CD14-positive monocyte (primary cell): ENCODE measurements around the gene NFIC. TPM values are rescaled to one million over a fixed set of nuclear protein-coding genes. Genes with fewer than 3 reads are reported as not detected.
A peak's percentile ranks its signal among the peaks of the same experiment; 100 is the strongest.

ENCODE experiments used
- DNase-seq, 3 donors: peaks; one replicate each; pipeline ENCODE4 v3.0.0-alpha.2; 2011 to 2022
- H2AFZ ChIP-seq: 2 replicates; pipeline ENCODE4 v1.6.0; 2012; ENCODE audit warnings: mild to moderate bottlenecking, low read depth, low read length, inconsistent platforms; ENCODE audit not compliant: insufficient read depth, poor library complexity, severe bottlenecking
- H3K27ac ChIP-seq, 2 donors: 1 replicate in 1 of 2; 2 replicates in 1 of 2; pipeline ENCODE4 v1.5.1; 2012 to 2013; ENCODE audit warnings: low read length in 2 of 2, control low read depth in 1 of 2, inconsistent platforms in 1 of 2, low read depth in 1 of 2, mild to moderate bottlenecking in 1 of 2
- H3K27me3 ChIP-seq, 2 donors: one replicate each; pipeline versions ENCODE4 v1.6.0 to v1.6.1; 2011 to 2013; ENCODE audit warnings: low read length in 2 of 2; ENCODE audit not compliant: control insufficient read depth in 2 of 2, insufficient read depth in 2 of 2
- H3K36me3 ChIP-seq, 2 donors: replicated peaks in 1 of 2; 1 replicate in 1 of 2; 2 replicates in 1 of 2; pipeline versions ENCODE4 v1.5.1 to v1.6.1; 2012 to 2013; ENCODE audit warnings: low read length in 2 of 2, control low read depth in 1 of 2, inconsistent platforms in 1 of 2, mild to moderate bottlenecking in 1 of 2; ENCODE audit not compliant: insufficient read depth in 2 of 2, control insufficient read depth in 1 of 2
- H3K4me1 ChIP-seq, 2 donors: 1 replicate in 1 of 2; 2 replicates in 1 of 2; pipeline versions ENCODE4 v1.5.1 to v1.6.1; 2012 to 2013; ENCODE audit warnings: low read length in 2 of 2, control low read depth in 1 of 2, inconsistent platforms in 1 of 2, mild to moderate bottlenecking in 1 of 2, moderate library complexity in 1 of 2; ENCODE audit not compliant: insufficient read depth in 2 of 2, control insufficient read depth in 1 of 2
- H3K4me2 ChIP-seq: replicated peaks from 2 replicates; pipeline ENCODE3; 2012; ENCODE audit warnings: low read length, moderate library complexity, mild to moderate bottlenecking; ENCODE audit not compliant: poor library complexity, severe bottlenecking; ENCODE audit errors: extremely low read depth
- H3K4me3 ChIP-seq, 3 experiments: fragments of 200-600 bp in 1 of 3; sonication (generic) in 1 of 3; replicated peaks in 1 of 3; 1 replicate in 2 of 3; 2 replicates in 1 of 3; pipeline ENCODE4 v1.5.1; 2011 to 2013; ENCODE audit warnings: low read length in 3 of 3, mild to moderate bottlenecking in 3 of 3, control low read depth in 2 of 3, low read depth in 2 of 3, inconsistent platforms in 1 of 3, moderate library complexity in 1 of 3
- H3K79me2 ChIP-seq: 2 replicates; pipeline ENCODE4 v1.6.0; 2012; ENCODE audit warnings: mild to moderate bottlenecking, control low read depth, inconsistent platforms, low read length, moderate library complexity; ENCODE audit not compliant: insufficient read depth
- H3K9ac ChIP-seq: 2 replicates; pipeline ENCODE4 v1.6.0; 2017; ENCODE audit warnings: low read length, mild to moderate bottlenecking; ENCODE audit not compliant: insufficient read depth, poor library complexity, severe bottlenecking
- H3K9me3 ChIP-seq, 2 donors: replicated peaks in 1 of 2; 1 replicate in 1 of 2; 2 replicates in 1 of 2; pipeline versions ENCODE4 v1.5.1 to v1.6.1; 2012 to 2013; ENCODE audit warnings: low read length in 2 of 2, control low read depth in 1 of 2; ENCODE audit not compliant: control insufficient read depth in 1 of 2, insufficient read depth in 1 of 2
- H4K20me1 ChIP-seq: 2 replicates; pipeline ENCODE4 v1.6.0; 2012; ENCODE audit warnings: mild to moderate bottlenecking, low read length, control low read depth, moderate library complexity; ENCODE audit not compliant: insufficient read depth
- H3K27ac Mint-ChIP-seq, 7 donors: one replicate each; pipeline ENCODE4 v1.8.0; 2020; ENCODE audit warnings: mild to moderate bottlenecking in 7 of 7, mixed read lengths in 7 of 7, moderate library complexity in 6 of 7, inconsistent platforms in 2 of 7
- H3K27me3 Mint-ChIP-seq, 3 donors: one replicate each; pipeline ENCODE4 v1.8.0; 2021 to 2022; ENCODE audit warnings: low read depth in 3 of 3, mild to moderate bottlenecking in 3 of 3, mixed read lengths in 3 of 3, moderate library complexity in 3 of 3, inconsistent platforms in 1 of 3
- H3K36me3 Mint-ChIP-seq, 2 donors: one replicate each; pipeline ENCODE4 v1.8.0; 2020; ENCODE audit warnings: mixed read lengths in 2 of 2, inconsistent platforms in 1 of 2, mild to moderate bottlenecking in 1 of 2
- H3K4me1 Mint-ChIP-seq: one replicate; pipeline ENCODE4 v1.8.0; 2020; ENCODE audit warnings: mild to moderate bottlenecking, mixed read lengths
- H3K4me3 Mint-ChIP-seq, 2 donors: one replicate each; pipeline ENCODE4 v1.8.0; 2020; ENCODE audit warnings: mild to moderate bottlenecking in 2 of 2, mixed read lengths in 2 of 2, moderate library complexity in 1 of 2
- H3K9me3 Mint-ChIP-seq, 7 donors: one replicate each; pipeline ENCODE4 v1.8.0; 2020 to 2022; ENCODE audit warnings: mixed read lengths in 7 of 7, mild to moderate bottlenecking in 6 of 7, moderate library complexity in 6 of 7, inconsistent platforms in 2 of 7
- WGBS: methylation state at CpG from one replicate; pipeline ENCODE4 v1.1.5; 2013; ENCODE audit warnings: missing lambda C conversion rate; ENCODE audit not compliant: insufficient coverage; 5-methylcytosine and 5-hydroxymethylcytosine counted together
- intact Hi-C, 2 donors: fragments of 100-400 bp; cut with micrococcal nuclease; formaldehyde crosslinking; loops; one replicate each; pipeline versions ENCODE4 v1.15.0 to v1.15.1; 2023
- polyA plus RNA-seq, 3 donors: library from polyadenylated mRNA; depleted of rRNA in 1 of 3; unstranded in 2 of 3; stranded (reverse) in 1 of 3; fragments of 300-500 nt in 2 of 3; fragments of >200 nt in 1 of 3; fragmentation: Illumina TruSeq in 2 of 3; gene quantifications; 1 replicate in 2 of 3; 2 replicates in 1 of 3; pipeline ENCODE4 v1.2.3, GENCODE V29; 2012 to 2021
- TF ChIP-seq, protein P1 (sequence below): fragments of 200-600 bp; IDR thresholded peaks from one replicate; pipeline ENCODE4 v1.8.0; 2022; ENCODE audit warnings: antibody characterized with exemption, mild to moderate bottlenecking

NFIC gene
- polyA plus RNA-seq, 3 donors = 7.0 to 13.8 (median 11.5) TPM

DNA sequence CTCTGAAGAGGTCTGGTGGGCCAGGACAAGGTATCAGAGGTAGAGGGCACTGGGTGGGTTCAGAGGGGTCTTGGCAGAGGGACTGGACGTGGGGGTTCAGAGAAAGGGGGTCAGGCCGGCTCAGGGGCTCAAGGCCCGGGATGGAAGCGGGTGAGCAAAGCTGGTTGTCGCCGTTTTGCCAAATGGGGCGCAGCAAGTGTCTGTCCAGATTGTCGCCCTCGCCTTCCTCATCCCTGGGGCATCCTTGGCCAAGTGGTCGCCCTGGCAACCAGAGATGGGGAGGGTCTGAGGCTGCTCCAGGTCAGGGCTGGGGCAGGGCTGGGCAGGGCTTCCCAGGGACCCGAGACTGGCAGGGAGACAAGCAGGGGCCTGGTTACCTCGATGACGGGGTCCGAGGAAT is 127.3 kb downstream of the NFIC start:
- TF ChIP-seq, protein P1, sequence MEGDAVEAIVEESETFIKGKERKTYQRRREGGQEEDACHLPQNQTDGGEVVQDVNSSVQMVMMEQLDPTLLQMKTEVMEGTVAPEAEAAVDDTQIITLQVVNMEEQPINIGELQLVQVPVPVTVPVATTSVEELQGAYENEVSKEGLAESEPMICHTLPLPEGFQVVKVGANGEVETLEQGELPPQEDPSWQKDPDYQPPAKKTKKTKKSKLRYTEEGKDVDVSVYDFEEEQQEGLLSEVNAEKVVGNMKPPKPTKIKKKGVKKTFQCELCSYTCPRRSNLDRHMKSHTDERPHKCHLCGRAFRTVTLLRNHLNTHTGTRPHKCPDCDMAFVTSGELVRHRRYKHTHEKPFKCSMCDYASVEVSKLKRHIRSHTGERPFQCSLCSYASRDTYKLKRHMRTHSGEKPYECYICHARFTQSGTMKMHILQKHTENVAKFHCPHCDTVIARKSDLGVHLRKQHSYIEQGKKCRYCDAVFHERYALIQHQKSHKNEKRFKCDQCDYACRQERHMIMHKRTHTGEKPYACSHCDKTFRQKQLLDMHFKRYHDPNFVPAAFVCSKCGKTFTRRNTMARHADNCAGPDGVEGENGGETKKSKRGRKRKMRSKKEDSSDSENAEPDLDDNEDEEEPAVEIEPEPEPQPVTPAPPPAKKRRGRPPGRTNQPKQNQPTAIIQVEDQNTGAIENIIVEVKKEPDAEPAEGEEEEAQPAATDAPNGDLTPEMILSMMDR = no peak
- Histone ChIP-seq H3K27me3 (no peaks in the 10 kb centered on the region), H3K4me2 (no peak overlapping the region), H3K27ac (no peak overlapping the region), H4K20me1 (no peaks in the 10 kb centered on the region), H3K9me3 (no peaks in the 10 kb centered on the region), H3K79me2 (peaks cover 7% of the 10 kb centered on the region), H3K36me3 (peaks cover 36 to 65% of the 10 kb centered on the region in 2 donors), H3K4me3 (no peak overlapping the region), H2AFZ (no peak overlapping the region), H3K4me1 (no peaks in the 10 kb centered on the region), H3K9ac (no peak overlapping the region)
- 95% methylated on average over 13 of the region's 14 CpGs for WGBS
- Mint-ChIP-seq H3K27me3 (peaks cover 1 to 3% (median 2%) of the 10 kb centered on the region in 3 donors), H3K36me3 (peaks cover 39 to 60% of the 10 kb centered on the region in 2 donors), H3K4me3 (no peak overlapping the region), H3K27ac (peak overlapping the region in 2 of 7 donors; percentile 25 to 60), H3K4me1 (no peaks in the 10 kb centered on the region), H3K9me3 (peaks cover 0 to 2% (median 0%) of the 10 kb centered on the region in 7 donors)
- DNase-seq = no peak
- intact Hi-C loops = no loop called here

DNA sequence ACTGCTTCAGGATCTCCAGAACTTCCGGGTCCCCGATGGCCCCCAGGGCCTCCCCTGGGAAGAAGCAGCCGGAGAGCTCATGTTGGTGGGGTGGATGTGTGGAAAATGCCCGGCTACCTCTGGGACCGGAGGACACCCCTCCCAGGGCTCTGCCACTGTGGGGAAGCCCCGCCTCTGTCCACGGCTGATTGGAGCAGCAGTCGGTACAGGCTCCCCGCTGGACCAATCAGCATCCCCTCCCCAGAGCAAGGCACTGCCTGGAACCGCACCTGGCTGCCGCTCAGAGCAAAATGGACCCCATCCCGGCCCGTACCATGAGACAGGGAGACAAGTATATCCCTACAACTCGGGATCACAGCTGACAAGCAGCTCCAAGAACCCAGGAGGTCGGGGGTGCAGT is 127.7 kb downstream of the NFIC start:
- Mint-ChIP-seq H3K9me3 (peaks cover 0 to 2% (median 0%) of the 10 kb centered on the region in 7 donors), H3K4me3 (no peak overlapping the region), H3K4me1 (peaks cover 1% of the 10 kb centered on the region), H3K27me3 (peaks cover 1 to 3% (median 2%) of the 10 kb centered on the region in 3 donors), H3K36me3 (peaks cover 39 to 60% of the 10 kb centered on the region in 2 donors), H3K27ac (no peak overlapping the region)
- H3K27me3 ChIP-seq = no peaks in the 10 kb centered on the region
- H3K9ac ChIP-seq = no peak overlapping the region
- H3K4me1 ChIP-seq = no peaks in the 10 kb centered on the region
- no peak overlapping the region for H2AFZ ChIP-seq
- H3K27ac ChIP-seq = no peak overlapping the region
- no peak overlapping the region for H3K4me3 ChIP-seq
- TF ChIP-seq, protein P1 = no peak
- H3K79me2 ChIP-seq = peaks cover 11% of the 10 kb centered on the region
- H3K4me2 ChIP-seq = no peak overlapping the region
- intact Hi-C loops = no loop called here
- DNase-seq = no peak
- WGBS = 97% methylated on average over 14 of the region's 15 CpGs
- no peaks in the 10 kb centered on the region for H4K20me1 ChIP-seq
- H3K9me3 ChIP-seq = no peaks in the 10 kb centered on the region
- H3K36me3 ChIP-seq = peaks cover 36 to 65% of the 10 kb centered on the region in 2 donors
